Activated naive CD4-positive, alpha-beta T cell treated with anti-CD3 and anti-CD28 coated beads for 36 hours (primary cell): Measurements from ENCODE around the gene C19orf33. TPM values are rescaled to one million over a fixed set of nuclear protein-coding genes. Genes with fewer than 3 reads are reported as not detected.

Experiments used
- CTCF ChIA-PET: fragments of 350-600 bp; sonication (Branson Sonifier 250); formaldehyde crosslinking; loops from one replicate; lab custom pipeline; 2021; ENCODE audit warnings: antibody characterized with exemption; lab: Charles Lee
- DNase-seq: peaks from one replicate; pipeline ENCODE4 v3.0.0-alpha.2; 2020
- H3K27ac Mint-ChIP-seq: one replicate; pipeline ENCODE4 v1.8.0; 2021; ENCODE audit warnings: mild to moderate bottlenecking, mixed read lengths
- H3K27me3 Mint-ChIP-seq: one replicate; pipeline ENCODE4 v1.8.0; 2021; ENCODE audit warnings: low read depth, mixed read lengths
- H3K36me3 Mint-ChIP-seq: one replicate; pipeline ENCODE4 v1.8.0; 2021; ENCODE audit warnings: low read depth, mixed read lengths
- H3K4me1 Mint-ChIP-seq: one replicate; pipeline ENCODE4 v1.8.0; 2021; ENCODE audit warnings: low read depth, mixed read lengths
- H3K4me3 Mint-ChIP-seq: one replicate; pipeline ENCODE4 v1.8.0; 2021; ENCODE audit warnings: mild to moderate bottlenecking, moderate library complexity, mixed read lengths
- H3K9me3 Mint-ChIP-seq: one replicate; pipeline ENCODE4 v1.8.0; 2021; ENCODE audit warnings: mixed read lengths
- intact Hi-C: fragments of 100-400 bp; cut with micrococcal nuclease; formaldehyde crosslinking; loops from one replicate; pipeline ENCODE4 v1.15.1; 2023
- total RNA-seq, 2 experiments: library from RNA; stranded (reverse); gene quantifications; one replicate each; pipeline ENCODE4 v1.2.3, GENCODE V29; 2021

The C19orf33 gene
- total RNA-seq, 2 experiments from 2014 or later = not detected

DNA sequence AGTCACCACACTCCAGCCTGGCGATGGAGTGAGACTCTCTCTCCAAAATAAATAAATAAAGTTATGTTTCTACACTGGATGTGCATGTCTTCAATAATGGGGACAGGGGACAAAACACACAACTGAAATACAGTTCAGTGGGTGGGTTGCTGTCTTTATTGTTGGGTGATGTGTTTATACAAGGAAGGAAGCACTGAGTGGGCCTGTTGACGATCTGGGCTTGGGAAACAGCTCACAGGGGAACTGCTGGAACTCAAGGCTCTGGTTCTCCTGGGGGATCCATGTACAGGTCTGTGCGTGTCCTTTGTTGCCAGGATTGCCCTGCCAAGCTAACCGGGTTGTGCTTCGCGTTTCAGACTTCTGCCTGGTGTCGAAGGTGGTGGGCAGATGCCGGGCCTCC, 20.8 kb upstream of the C19orf33 start:
- CTCF ChIA-PET = no interaction called here

DNA sequence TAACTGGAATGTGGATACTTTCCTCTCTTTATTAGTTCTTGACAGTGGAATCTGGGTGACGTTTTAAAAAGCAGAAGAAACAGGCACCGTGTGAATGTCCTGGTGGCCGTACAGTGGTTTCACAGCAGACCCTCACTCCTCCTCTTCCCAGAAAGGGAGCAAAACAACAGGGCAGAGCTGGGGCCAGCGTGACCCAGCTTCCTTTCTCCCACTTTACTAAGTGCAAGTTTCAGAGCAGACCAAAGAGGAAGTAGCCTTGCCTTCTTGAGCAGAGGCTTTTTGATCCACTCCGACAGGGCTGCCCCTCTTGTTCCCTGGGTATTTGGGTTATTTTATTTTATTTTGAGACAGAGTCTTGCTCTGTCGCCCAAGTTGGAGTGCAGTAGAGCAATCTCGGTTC, 19.6 kb upstream of the C19orf33 start:
- DNase-seq = no peak
- Mint-ChIP-seq H3K4me1 (peaks cover 7% of the 10 kb centered on the region), H3K27me3 (no peaks in the 10 kb centered on the region), H3K9me3 (no peaks in the 10 kb centered on the region), H3K4me3 (no peak overlapping the region), H3K36me3 (peaks cover 2% of the 10 kb centered on the region), H3K27ac (no peak overlapping the region)
- intact Hi-C loops = no loop called here
- CTCF ChIA-PET = no interaction called here

More for the DNA sequence above, 20.8 kb upstream of the C19orf33 start:
- no peak overlapping the region for H3K27ac Mint-ChIP-seq
- peaks cover 7% of the 10 kb centered on the region for H3K4me1 Mint-ChIP-seq
- intact Hi-C loops = no loop called here
- no peak overlapping the region for H3K4me3 Mint-ChIP-seq
- no peaks in the 10 kb centered on the region for H3K9me3 Mint-ChIP-seq
- no peaks in the 10 kb centered on the region for H3K27me3 Mint-ChIP-seq
- H3K36me3 Mint-ChIP-seq = peaks cover 2% of the 10 kb centered on the region
- no peak for DNase-seq

DNA sequence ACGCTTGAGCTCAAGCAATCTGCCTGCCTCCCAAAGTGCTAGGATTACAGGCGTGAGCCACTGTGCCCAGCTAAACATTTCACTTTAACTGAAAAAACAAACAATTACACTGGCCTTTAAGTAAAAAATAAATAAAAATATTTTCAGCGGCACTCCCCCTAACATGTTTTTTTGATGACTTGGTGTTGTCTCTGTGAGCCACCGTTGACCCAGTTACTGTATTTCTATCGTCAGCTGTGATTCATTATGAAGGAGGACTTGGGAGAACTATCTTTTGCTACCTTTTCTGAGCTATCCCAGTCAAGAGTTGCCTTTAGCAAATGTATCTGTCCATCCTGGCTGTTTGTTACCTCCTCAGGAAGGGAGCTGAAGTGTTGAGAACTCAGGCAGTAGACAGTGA, 18.5 kb upstream of the C19orf33 start:
- H3K27ac Mint-ChIP-seq = no peak overlapping the region
- intact Hi-C loops = no loop called here
- no peak overlapping the region for H3K4me3 Mint-ChIP-seq
- H3K36me3 Mint-ChIP-seq = peaks cover 2% of the 10 kb centered on the region
- DNase-seq = no peak
- no peaks in the 10 kb centered on the region for H3K27me3 Mint-ChIP-seq
- H3K4me1 Mint-ChIP-seq = peaks cover 7% of the 10 kb centered on the region
- no peaks in the 10 kb centered on the region for H3K9me3 Mint-ChIP-seq
- CTCF ChIA-PET = interaction anchor here (0.6 kb wide), 1 partner anchor 89 kb away, joined by 3 read pairs; the partner anchor contains the start of gene PSMD8

DNA sequence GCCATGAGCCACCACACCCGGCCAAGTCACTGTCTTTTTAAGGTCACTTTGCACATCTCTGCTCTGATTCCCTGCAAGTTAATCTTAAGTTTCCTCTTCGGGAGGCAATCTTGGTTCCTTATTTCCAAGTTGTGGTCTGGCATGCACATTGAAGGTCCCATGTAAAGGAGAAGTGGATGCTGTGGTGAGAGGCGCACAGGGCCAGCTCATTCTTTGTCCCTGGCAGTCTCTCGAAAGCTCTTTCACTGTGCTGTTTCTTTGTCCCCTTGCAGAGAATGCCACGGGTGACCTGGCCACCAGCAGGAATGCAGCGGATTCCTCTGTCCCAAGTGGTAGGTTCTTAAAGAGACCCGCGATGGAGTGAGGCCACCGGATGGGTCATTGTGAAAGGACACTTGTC, 16.4 kb upstream of the C19orf33 start:
- Mint-ChIP-seq H3K4me1 (no peaks in the 10 kb centered on the region), H3K36me3 (peaks cover 2% of the 10 kb centered on the region), H3K9me3 (no peaks in the 10 kb centered on the region), H3K4me3 (no peak overlapping the region), H3K27me3 (no peaks in the 10 kb centered on the region), H3K27ac (no peak overlapping the region)
- intact Hi-C loops = no loop called here
- CTCF ChIA-PET = no interaction called here
- DNase-seq = no peak

DNA sequence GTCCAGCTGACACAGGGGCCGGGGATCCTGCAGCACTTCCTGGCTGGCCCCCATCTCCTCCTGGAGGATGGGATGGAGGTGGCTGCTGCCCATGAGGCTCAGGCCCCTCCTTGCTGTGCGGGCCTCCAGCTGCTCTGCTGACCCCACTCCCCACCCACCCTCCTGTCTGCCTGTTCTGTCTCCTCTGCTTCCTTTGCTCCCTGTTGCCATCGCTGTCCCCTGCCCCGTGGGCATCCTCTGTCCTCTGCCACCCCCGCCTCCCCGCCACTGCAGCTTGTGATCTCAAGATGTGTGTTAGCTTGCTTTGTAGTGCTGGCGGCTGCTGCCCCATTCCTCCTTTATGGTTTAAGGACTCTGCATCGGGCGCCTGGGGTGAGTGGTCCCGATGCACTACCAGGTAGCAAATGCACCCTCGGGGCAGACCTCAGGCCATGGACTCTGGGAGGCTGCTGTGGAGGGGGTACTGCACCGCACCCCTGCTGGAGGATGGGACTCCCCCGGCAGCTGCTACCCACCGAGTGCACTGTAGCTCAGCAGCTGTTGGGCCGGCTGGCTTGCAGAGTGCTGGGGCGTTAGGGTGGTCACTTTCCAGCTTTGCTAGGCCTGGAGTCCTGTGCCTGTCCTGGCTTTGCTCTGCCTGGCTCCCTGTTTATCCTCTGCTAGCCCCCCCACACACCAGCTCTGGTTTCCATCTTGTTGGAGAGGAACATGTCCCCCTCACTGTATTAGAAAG, 15.8 kb upstream of the C19orf33 start:
- intact Hi-C loops = no loop called here
- no peak for DNase-seq
- no peaks in the 10 kb centered on the region for H3K4me1 Mint-ChIP-seq
- no peaks in the 10 kb centered on the region for H3K9me3 Mint-ChIP-seq
- CTCF ChIA-PET = interaction anchor here (1.2 kb wide), 1 partner anchor 386 kb away, joined by 3 read pairs; no protein-coding TSS in a partner anchor
- H3K4me3 Mint-ChIP-seq = no peak overlapping the region
- H3K36me3 Mint-ChIP-seq = peaks cover 2% of the 10 kb centered on the region
- H3K27ac Mint-ChIP-seq = no peak overlapping the region
- H3K27me3 Mint-ChIP-seq = no peaks in the 10 kb centered on the region

DNA sequence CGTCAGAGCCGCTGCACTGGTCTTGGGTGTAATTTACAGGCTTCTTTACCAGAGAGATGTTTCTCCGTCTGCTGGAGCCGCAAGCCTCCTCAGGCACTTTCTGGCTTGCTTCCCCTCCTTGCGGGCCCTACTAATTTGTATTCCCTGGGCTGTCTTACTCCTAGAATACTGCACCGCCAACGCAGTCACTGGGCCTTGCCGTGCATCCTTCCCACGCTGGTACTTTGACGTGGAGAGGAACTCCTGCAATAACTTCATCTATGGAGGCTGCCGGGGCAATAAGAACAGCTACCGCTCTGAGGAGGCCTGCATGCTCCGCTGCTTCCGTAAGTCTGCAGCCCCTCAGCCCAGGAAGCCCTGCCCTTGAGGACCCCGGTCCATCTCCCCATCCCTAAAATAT, 14.1 kb upstream of the C19orf33 start:
- CTCF ChIA-PET = interaction anchor here (0.6 to 1.2 kb wide), 3 partner anchors 20 to 388 kb away, joined by 3 to 4 read pairs (median 3); no protein-coding TSS in a partner anchor
- Mint-ChIP-seq H3K4me1 (no peaks in the 10 kb centered on the region), H3K27me3 (no peaks in the 10 kb centered on the region), H3K9me3 (no peaks in the 10 kb centered on the region), H3K27ac (no peak overlapping the region), H3K36me3 (no peaks in the 10 kb centered on the region), H3K4me3 (no peak overlapping the region)
- DNase-seq = no peak
- intact Hi-C loops = no loop called here

DNA sequence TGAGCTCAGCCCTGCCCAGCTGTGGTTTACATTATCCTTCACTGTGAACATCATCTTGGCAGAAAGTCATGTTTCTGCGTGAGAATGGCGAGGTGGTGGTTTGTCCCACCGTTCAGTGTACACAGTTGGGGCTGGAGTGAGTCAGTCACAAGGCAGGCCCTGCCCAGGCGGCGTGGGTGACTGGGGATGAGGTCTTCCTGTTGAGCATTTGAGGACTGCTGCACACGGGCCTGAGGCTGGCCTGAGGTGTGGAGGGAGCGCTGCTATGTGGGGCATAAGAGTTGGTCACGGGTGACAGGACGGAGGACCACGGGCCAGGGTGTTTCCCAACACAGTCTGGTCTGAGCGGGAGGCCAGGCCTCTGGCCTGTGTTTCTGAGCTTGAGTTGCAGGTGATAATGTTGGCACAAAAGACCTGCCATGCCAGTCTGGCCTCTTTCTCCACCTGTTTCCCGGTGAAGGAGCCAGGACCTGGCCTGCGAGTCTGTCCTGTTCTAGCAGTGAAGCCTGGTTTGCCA, 13.4 kb upstream of the C19orf33 start:
- Mint-ChIP-seq H3K9me3 (no peaks in the 10 kb centered on the region), H3K4me1 (no peaks in the 10 kb centered on the region), H3K27me3 (no peaks in the 10 kb centered on the region), H3K27ac (no peak overlapping the region), H3K36me3 (no peaks in the 10 kb centered on the region), H3K4me3 (no peak overlapping the region)
- intact Hi-C loops = no loop called here
- DNase-seq = no peak
- CTCF ChIA-PET = interaction anchor here (0.8 kb wide), 1 partner anchor 44 kb away, joined by 4 read pairs; no protein-coding TSS in a partner anchor

DNA sequence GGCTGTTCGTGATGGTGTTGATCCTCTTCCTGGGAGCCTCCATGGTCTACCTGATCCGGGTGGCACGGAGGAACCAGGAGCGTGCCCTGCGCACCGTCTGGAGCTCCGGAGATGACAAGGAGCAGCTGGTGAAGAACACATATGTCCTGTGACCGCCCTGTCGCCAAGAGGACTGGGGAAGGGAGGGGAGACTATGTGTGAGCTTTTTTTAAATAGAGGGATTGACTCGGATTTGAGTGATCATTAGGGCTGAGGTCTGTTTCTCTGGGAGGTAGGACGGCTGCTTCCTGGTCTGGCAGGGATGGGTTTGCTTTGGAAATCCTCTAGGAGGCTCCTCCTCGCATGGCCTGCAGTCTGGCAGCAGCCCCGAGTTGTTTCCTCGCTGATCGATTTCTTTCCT, 12.2 kb upstream of the C19orf33 start:
- intact Hi-C loops = no loop called here
- CTCF ChIA-PET = no interaction called here
- no peak for DNase-seq
- no peaks in the 10 kb centered on the region for H3K36me3 Mint-ChIP-seq
- H3K27me3 Mint-ChIP-seq = no peaks in the 10 kb centered on the region
- no peak overlapping the region for H3K27ac Mint-ChIP-seq
- H3K9me3 Mint-ChIP-seq = no peaks in the 10 kb centered on the region
- no peak overlapping the region for H3K4me3 Mint-ChIP-seq
- H3K4me1 Mint-ChIP-seq = no peaks in the 10 kb centered on the region

DNA sequence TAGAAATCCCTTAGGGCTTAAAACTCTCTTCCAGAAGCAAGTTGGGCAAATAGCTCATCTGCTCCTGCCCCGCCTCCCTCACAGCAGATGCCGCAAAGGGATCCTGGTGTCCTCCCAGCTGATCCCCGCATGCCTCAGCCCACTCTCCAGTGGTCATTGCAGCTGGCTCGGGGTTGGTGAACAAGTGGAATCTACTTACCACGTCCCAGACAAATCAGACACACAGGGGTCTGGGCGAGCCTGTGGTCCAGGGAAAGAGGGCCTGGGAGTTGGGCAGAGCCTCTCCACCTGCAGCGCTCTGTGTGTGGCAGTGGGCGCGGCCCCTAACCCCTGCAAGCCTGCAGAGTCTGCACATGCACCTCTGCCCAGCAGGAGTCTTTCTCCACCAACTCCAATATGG, 10.8 kb upstream of the C19orf33 start:
- Mint-ChIP-seq H3K4me3 (no peak overlapping the region), H3K4me1 (no peaks in the 10 kb centered on the region), H3K27me3 (no peaks in the 10 kb centered on the region), H3K27ac (no peak overlapping the region), H3K9me3 (no peaks in the 10 kb centered on the region), H3K36me3 (no peaks in the 10 kb centered on the region)
- DNase-seq = no peak
- CTCF ChIA-PET = no interaction called here
- intact Hi-C loops = no loop called here

DNA sequence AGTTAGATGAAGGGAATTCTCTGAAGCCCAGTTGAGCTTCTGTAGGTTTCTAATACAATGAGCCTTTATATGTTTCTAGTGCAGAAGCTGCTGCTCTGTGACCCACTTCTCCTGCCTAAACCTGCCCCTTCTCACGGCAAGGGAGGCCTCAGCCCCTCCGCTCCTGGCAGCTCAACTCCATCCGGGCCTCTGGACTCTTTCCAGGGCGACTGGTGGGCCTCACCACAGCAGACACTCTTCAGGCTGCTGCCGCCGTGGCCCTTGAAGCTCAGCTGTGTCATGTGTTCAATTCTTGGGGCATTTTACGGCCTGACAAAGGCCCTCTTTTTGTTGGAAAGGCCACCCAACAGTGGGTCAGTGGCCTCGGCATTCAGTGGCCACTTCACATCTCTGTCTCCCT, 10.0 kb upstream of the C19orf33 start:
- CTCF ChIA-PET = interaction anchor here (1.1 kb wide), 1 partner anchor 52 kb away, joined by 3 read pairs; no protein-coding TSS in a partner anchor
- H3K36me3 Mint-ChIP-seq = no peaks in the 10 kb centered on the region
- no peak overlapping the region for H3K4me3 Mint-ChIP-seq
- H3K27me3 Mint-ChIP-seq = no peaks in the 10 kb centered on the region
- no peak overlapping the region for H3K27ac Mint-ChIP-seq
- DNase-seq = no peak
- H3K9me3 Mint-ChIP-seq = no peaks in the 10 kb centered on the region
- H3K4me1 Mint-ChIP-seq = no peaks in the 10 kb centered on the region
- intact Hi-C loops = no loop called here

DNA sequence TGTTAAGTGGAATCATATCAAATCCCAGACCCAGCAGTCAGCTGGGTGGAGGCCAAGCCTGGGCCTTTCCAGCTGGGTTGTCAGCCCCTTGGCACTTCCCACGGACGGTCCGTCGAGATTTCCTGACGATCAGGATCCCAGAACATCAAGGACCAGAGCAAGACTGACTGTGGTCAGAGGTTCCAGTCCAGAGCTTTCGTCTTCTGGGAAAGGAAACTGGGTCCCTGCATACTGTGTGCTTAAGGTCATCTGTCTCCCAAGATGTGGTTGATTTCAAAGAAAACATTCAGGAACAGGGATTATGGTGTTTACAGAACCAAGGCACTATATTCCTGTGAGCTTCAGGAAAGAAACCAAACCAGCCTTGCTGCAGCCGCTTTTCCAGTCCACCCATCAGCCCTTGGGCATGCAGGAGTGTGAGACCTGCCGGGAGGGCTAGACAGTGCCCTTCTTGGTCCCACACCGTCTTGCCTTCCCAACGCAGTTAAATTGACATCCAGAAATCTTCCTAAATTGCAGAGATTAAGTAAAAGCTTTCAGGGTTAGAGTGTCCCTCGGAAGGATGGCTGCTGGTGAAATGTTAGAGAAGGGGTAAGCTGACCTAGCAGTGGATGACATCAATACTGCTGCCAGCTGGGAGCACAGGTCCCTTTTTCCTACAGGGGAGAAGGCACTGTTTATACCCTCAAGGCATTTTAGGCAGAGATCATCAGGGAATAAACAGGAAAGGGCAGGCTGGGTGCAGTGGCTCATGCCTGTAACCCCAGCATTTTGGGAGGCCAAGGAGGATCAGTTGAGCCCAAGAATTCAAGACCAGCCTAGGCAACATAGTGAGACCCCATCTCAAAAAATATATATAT, 5.0 kb upstream of the C19orf33 start:
- Mint-ChIP-seq H3K27ac (no peak overlapping the region), H3K9me3 (no peaks in the 10 kb centered on the region), H3K4me1 (no peaks in the 10 kb centered on the region), H3K4me3 (no peak overlapping the region), H3K27me3 (no peaks in the 10 kb centered on the region), H3K36me3 (no peaks in the 10 kb centered on the region)
- intact Hi-C loops = no loop called here
- no peak for DNase-seq
- CTCF ChIA-PET = no interaction called here

DNA sequence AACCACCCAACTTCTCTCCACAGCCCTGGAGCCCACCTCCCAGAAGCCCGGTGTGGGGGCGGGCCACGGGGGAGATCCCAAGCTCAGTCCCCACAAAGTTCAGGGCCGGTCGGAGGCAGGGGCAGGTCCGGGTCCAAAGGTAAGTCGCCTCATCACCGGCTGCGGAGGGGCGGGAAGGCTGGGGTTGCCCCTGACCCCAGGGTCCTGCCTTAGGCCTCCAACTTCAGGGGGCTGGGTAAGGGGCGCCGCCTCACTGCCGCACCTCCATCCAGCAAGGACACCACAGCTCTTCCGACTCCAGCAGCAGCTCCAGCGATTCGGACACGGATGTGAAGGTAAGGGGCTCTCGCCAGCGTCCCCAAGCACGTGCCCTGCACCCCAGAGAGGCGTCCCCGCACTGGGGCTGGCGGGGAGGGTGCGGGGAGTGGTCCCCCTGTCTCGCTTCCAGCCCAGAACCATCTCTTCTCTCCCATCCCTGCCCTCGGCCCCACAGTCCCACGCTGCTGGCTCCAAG, 358 bp downstream of the C19orf33 start:
- no peaks in the 10 kb centered on the region for H3K27me3 Mint-ChIP-seq
- no peak overlapping the region for H3K27ac Mint-ChIP-seq
- peaks cover 4% of the 10 kb centered on the region for H3K36me3 Mint-ChIP-seq
- H3K9me3 Mint-ChIP-seq = no peaks in the 10 kb centered on the region
- DNase-seq = no peak
- H3K4me3 Mint-ChIP-seq = no peak overlapping the region
- intact Hi-C loops = no loop called here
- CTCF ChIA-PET = no interaction called here
- no peaks in the 10 kb centered on the region for H3K4me1 Mint-ChIP-seq
